ENCODE measurements around the gene HDAC9. TPM values are rescaled to one million over a fixed set of nuclear protein-coding genes. Genes with fewer than 3 reads are reported as not detected.

HDAC9 gene
- total RNA-seq, 1 experiment from 2014 or later = 7.7 TPM

DNA sequence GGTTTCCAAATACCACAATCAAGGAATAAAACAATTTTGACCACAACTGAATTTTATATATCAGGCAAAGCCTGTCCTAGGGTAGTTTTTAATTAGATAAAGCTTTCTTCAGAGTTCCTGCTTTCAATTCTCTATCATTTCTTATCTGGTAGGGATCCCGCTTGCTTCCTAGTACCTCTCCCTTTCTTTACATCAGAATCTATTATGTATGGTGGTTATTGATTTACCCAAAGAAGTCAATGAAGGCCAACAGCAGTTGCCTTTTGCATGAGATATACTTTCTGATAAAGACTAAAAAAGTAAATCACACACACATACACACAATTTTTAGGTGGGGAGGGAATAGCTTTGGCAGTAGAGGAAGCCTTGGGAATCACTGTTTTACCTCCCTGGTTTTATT is 70.7 kb downstream of the HDAC9 start:
- no peak overlapping the region for H2AK5ac ChIP-seq (ENCODE audit: insufficient read length, low read length)
- no peaks in the 10 kb centered on the region for H3K23me2 ChIP-seq (ENCODE audit: insufficient read length, low read depth, low read length, poor library complexity, severe bottlenecking)
- Mint-ChIP-seq H3K36me3 (ENCODE audit: insufficient read depth in 1 of 3, low read depth in 3 of 3) (no peaks in the 10 kb centered on the region), H3K27me3 (ENCODE audit: low read depth) (no peaks in the 10 kb centered on the region), H3K4me3 (no peak overlapping the region), H3K27ac (peak overlapping the region in 1 of 3 experiments; percentile 8; a peak in 1 of 7 replicates), H3K4me1 (peaks cover 10 to 12% of the 10 kb centered on the region in 2 experiments), H3K9me3 (no peaks in the 10 kb centered on the region)
- no peak overlapping the region for H3K14ac ChIP-seq (ENCODE audit: insufficient read depth, low read length)
- H2BK20ac ChIP-seq (ENCODE audit: low read depth, low read length, poor library complexity, severe bottlenecking) = no peak overlapping the region
- no peak overlapping the region for H3K56ac ChIP-seq (ENCODE audit: insufficient read length, low read depth, low read length)
- H3K27me3 ChIP-seq (ENCODE audit: insufficient read depth, low read length) = no peaks in the 10 kb centered on the region
- no peak overlapping the region for H3K18ac ChIP-seq (ENCODE audit: insufficient read length, low read depth, low read length)
- H4K8ac ChIP-seq (replicated peaks; ENCODE audit: insufficient read length, low read depth, low read length) = no peak overlapping the region
- no peak overlapping the region for H4K91ac ChIP-seq (ENCODE audit: insufficient read length, low read depth, low read length)
- DNase-seq = no peak
- peaks cover 7% of the 10 kb centered on the region; the same call in 1 of the 2 replicates for H3K4me1 ChIP-seq (ENCODE audit: insufficient read depth, low read length)
- H3K4me2 ChIP-seq (ENCODE audit: insufficient read depth, insufficient read length, low read length) = no peak overlapping the region
- no peak overlapping the region for H2BK120ac ChIP-seq (ENCODE audit: low read depth, low read length, poor library complexity, severe bottlenecking)
- no peak overlapping the region for H3K4ac ChIP-seq (ENCODE audit: low read depth, low read length)
- TF ChIP-seq, protein P1, sequence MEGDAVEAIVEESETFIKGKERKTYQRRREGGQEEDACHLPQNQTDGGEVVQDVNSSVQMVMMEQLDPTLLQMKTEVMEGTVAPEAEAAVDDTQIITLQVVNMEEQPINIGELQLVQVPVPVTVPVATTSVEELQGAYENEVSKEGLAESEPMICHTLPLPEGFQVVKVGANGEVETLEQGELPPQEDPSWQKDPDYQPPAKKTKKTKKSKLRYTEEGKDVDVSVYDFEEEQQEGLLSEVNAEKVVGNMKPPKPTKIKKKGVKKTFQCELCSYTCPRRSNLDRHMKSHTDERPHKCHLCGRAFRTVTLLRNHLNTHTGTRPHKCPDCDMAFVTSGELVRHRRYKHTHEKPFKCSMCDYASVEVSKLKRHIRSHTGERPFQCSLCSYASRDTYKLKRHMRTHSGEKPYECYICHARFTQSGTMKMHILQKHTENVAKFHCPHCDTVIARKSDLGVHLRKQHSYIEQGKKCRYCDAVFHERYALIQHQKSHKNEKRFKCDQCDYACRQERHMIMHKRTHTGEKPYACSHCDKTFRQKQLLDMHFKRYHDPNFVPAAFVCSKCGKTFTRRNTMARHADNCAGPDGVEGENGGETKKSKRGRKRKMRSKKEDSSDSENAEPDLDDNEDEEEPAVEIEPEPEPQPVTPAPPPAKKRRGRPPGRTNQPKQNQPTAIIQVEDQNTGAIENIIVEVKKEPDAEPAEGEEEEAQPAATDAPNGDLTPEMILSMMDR (conservative IDR thresholded peaks at IDR 0.05) = no peak
- H3K79me2 ChIP-seq (ENCODE audit: insufficient read depth, low read length) = no peaks in the 10 kb centered on the region
- H2AFZ ChIP-seq (ENCODE audit: low read length) = no peak overlapping the region
- H3T11ph ChIP-seq (ENCODE audit: low read length) = no peak overlapping the region
- no peak overlapping the region for H3K23ac ChIP-seq (ENCODE audit: insufficient read length, low read depth, low read length)
- no peak overlapping the region for H2BK5ac ChIP-seq (ENCODE audit: insufficient read length, low read length)
- H3K9me3 ChIP-seq (ENCODE audit: control insufficient read depth, low read depth, low read length) = no peaks in the 10 kb centered on the region
- H4K5ac ChIP-seq (ENCODE audit: insufficient read length, low read depth, low read length) = no peak overlapping the region
- H4K20me1 ChIP-seq (ENCODE audit: control insufficient read depth, insufficient read depth, insufficient read length) = no peaks in the 10 kb centered on the region
- H3K9ac ChIP-seq (ENCODE audit: extremely low read depth, insufficient read length, low read length) = no peak overlapping the region
- H2BK15ac ChIP-seq (ENCODE audit: low read depth, low read length) = no peak overlapping the region
- no CpG with 5 or more reads among the region's 1 CpG for WGBS (ENCODE audit: extremely low coverage, insufficient read length, low lambda C conversion rate)
- no peaks in the 10 kb centered on the region for H3K79me1 ChIP-seq (ENCODE audit: insufficient read depth, low read depth, low read length, poor library complexity, severe bottlenecking)
- no peak overlapping the region for H2BK12ac ChIP-seq (ENCODE audit: insufficient read length, low read depth, low read length)
- no peak overlapping the region for H3K27ac ChIP-seq (ENCODE audit: insufficient read length, low read depth, low read length)

All from H9 (cell line).